H1 (cell line): ENCODE results near the gene ADGRB3. TPM values are rescaled to one million over a fixed set of nuclear protein-coding genes. Genes with fewer than 3 reads are reported as not detected.

Source experiments
- CTCF ChIA-PET: fragments of 300-600 bp; sonication (Branson Sonifier 250); formaldehyde crosslinking; loops from one replicate; lab custom pipeline; 2021; ENCODE audit not compliant: partially characterized antibody; lab: Charles Lee
- POLR2A ChIA-PET: fragments of 300-600 bp; sonication (Branson Sonifier 250); formaldehyde crosslinking; loops from one replicate; lab custom pipeline; 2021; ENCODE audit warnings: inconsistent platforms; ENCODE audit not compliant: partially characterized antibody; lab: Charles Lee
- DNase-seq, 2 experiments: peaks; one replicate each; pipeline versions ENCODE4 v3.0.0 to v3.0.0-alpha.2; 2010 to 2022; ENCODE audit warnings: low spot score in 2 of 2, low read depth in 1 of 2, mixed read lengths in 1 of 2
- FAIRE-seq: peaks from 2 replicates; lab custom pipeline; 2011; peaks lifted over from hg19 to GRCh38; lab: Jason Lieb, UNC
- H2AFZ ChIP-seq: 2 replicates; pipeline ENCODE4 v1.8.1; 2012; ENCODE audit warnings: low read length, inconsistent platforms
- H2AK5ac ChIP-seq: 2 replicates; pipeline ENCODE4 v1.6.1; 2013; ENCODE audit warnings: low read depth, low read length
- H2BK120ac ChIP-seq: replicated peaks from 2 replicates; pipeline ENCODE3; 2013; ENCODE audit warnings: low read depth, low read length, inconsistent platforms
- H2BK12ac ChIP-seq: 2 replicates; pipeline ENCODE4 v1.6.1; 2013; ENCODE audit warnings: low read depth, low read length
- H2BK15ac ChIP-seq: 2 replicates; pipeline ENCODE4 v1.6.1; 2013; ENCODE audit warnings: low read length
- H2BK20ac ChIP-seq: 2 replicates; pipeline ENCODE4 v1.6.1; 2013; ENCODE audit warnings: low read length
- H2BK5ac ChIP-seq: 2 replicates; pipeline ENCODE4 v1.6.1; 2013; ENCODE audit warnings: low read depth, low read length
- H3K14ac ChIP-seq: 2 replicates; pipeline ENCODE4 v1.6.1; 2013; ENCODE audit warnings: inconsistent platforms; ENCODE audit not compliant: insufficient read length
- H3K18ac ChIP-seq: 2 replicates; pipeline ENCODE4 v1.6.1; 2013; ENCODE audit warnings: low read length; ENCODE audit errors: extremely low read depth
- H3K23ac ChIP-seq: 2 replicates; pipeline ENCODE4 v1.6.1; 2013; ENCODE audit warnings: inconsistent platforms; ENCODE audit not compliant: insufficient read length
- H3K23me2 ChIP-seq: 2 replicates; pipeline ENCODE4 v1.6.1; 2013; ENCODE audit warnings: low read depth, low read length
- H3K27ac ChIP-seq: 2 replicates; pipeline ENCODE4 v1.6.1; 2011; ENCODE audit warnings: low read depth, low read length, inconsistent platforms
- H3K27me3 ChIP-seq, 4 experiments: replicated peaks in 1 of 4; 1 replicate in 1 of 4; 2 replicates in 3 of 4; pipeline versions ENCODE4 v1.6.1 to v1.8.1; 2011 to 2013; ENCODE audit warnings: low read length in 3 of 4, mild to moderate bottlenecking in 3 of 4, inconsistent platforms in 2 of 4, mixed read lengths in 2 of 4, moderate library complexity in 1 of 4; ENCODE audit not compliant: control insufficient read depth in 3 of 4, insufficient read depth in 3 of 4; ENCODE audit errors: extremely low read depth in 1 of 4
- H3K36me3 ChIP-seq, 4 experiments: 2 replicates each; pipeline versions ENCODE4 v1.6.1 to v1.8.1; 2011 to 2013; ENCODE audit warnings: mild to moderate bottlenecking in 4 of 4, low read length in 3 of 4, moderate library complexity in 2 of 4, control low read depth in 1 of 4, inconsistent platforms in 1 of 4; ENCODE audit not compliant: insufficient read depth in 4 of 4, control insufficient read depth in 2 of 4
- H3K4ac ChIP-seq: replicated peaks from 2 replicates; pipeline ENCODE3; 2013; ENCODE audit warnings: low read length, low read depth, mixed read lengths, inconsistent platforms; ENCODE audit not compliant: insufficient read length
- H3K4me1 ChIP-seq, 4 experiments: replicated peaks in 1 of 4; 1 replicate in 1 of 4; 2 replicates in 3 of 4; pipeline versions ENCODE4 v1.6.1 to v1.8.1; 2011 to 2013; ENCODE audit warnings: low read length in 3 of 4, inconsistent platforms in 2 of 4, mixed read lengths in 1 of 4; ENCODE audit not compliant: insufficient read depth in 4 of 4, control insufficient read depth in 3 of 4
- H3K4me2 ChIP-seq, 2 experiments: 2 replicates each; pipeline versions ENCODE4 v1.6.1 to v1.8.1; 2011 to 2013; ENCODE audit warnings: low read depth in 2 of 2, low read length in 2 of 2, control low read depth in 1 of 2, inconsistent platforms in 1 of 2, mild to moderate bottlenecking in 1 of 2; ENCODE audit not compliant: insufficient read depth in 1 of 2
- H3K4me3 ChIP-seq, 4 experiments: fragments of 200-600, 300-600 bp in 1 of 4; sonication (generic), shearing (Covaris generic), sonication (Bioruptor Twin) in 1 of 4; 2 replicates each; pipeline versions ENCODE4 v1.5.1 to v1.8.1; 2011 to 2016; ENCODE audit warnings: low read length in 4 of 4, low read depth in 3 of 4, control low read depth in 2 of 4, inconsistent platforms in 2 of 4, mild to moderate bottlenecking in 2 of 4, mixed read lengths in 1 of 4, moderate library complexity in 1 of 4; ENCODE audit not compliant: insufficient read depth in 2 of 4; ENCODE audit errors: extremely low read depth in 1 of 4
- H3K56ac ChIP-seq: replicated peaks from 2 replicates; pipeline ENCODE3; 2013; ENCODE audit warnings: low read depth, mild to moderate bottlenecking, mixed read lengths, low read length, inconsistent platforms; ENCODE audit not compliant: insufficient read length
- H3K79me1 ChIP-seq: 2 replicates; pipeline ENCODE4 v1.6.1; 2013; ENCODE audit warnings: low read depth, low read length, control low read depth
- H3K79me2 ChIP-seq, 2 experiments: 2 replicates each; pipeline versions ENCODE4 v1.6.1 to v1.8.1; 2012 to 2013; ENCODE audit warnings: low read length in 2 of 2, mild to moderate bottlenecking in 2 of 2, inconsistent platforms in 1 of 2; ENCODE audit not compliant: insufficient read depth in 2 of 2, control insufficient read depth in 1 of 2
- H3K9ac ChIP-seq, 4 experiments: replicated peaks in 1 of 4; 1 replicate in 1 of 4; 2 replicates in 3 of 4; pipeline versions ENCODE4 v1.6.1 to v1.8.1; 2011 to 2013; ENCODE audit warnings: low read depth in 3 of 4, low read length in 3 of 4, control low read depth in 2 of 4, mild to moderate bottlenecking in 2 of 4, moderate library complexity in 2 of 4, inconsistent platforms in 1 of 4; ENCODE audit errors: extremely low read depth in 1 of 4
- H3K9me3 ChIP-seq, 2 experiments: 2 replicates each; pipeline versions ENCODE4 v1.6.1 to v1.8.1; 2012 to 2013; ENCODE audit warnings: mild to moderate bottlenecking in 2 of 2, moderate library complexity in 2 of 2, control low read depth in 1 of 2, inconsistent platforms in 1 of 2, low read depth in 1 of 2, low read length in 1 of 2, mixed read lengths in 1 of 2; ENCODE audit not compliant: insufficient read depth in 2 of 2
- H4K20me1 ChIP-seq, 2 experiments: replicated peaks in 1 of 2; 2 replicates each; pipeline versions ENCODE3 to v1.8.1; 2011 to 2013; ENCODE audit warnings: inconsistent platforms in 2 of 2, low read length in 2 of 2, mild to moderate bottlenecking in 1 of 2; ENCODE audit not compliant: insufficient read depth in 2 of 2, control insufficient read depth in 1 of 2
- H4K5ac ChIP-seq: 2 replicates; pipeline ENCODE4 v1.6.1; 2013; ENCODE audit warnings: low read length, low read depth, mixed read lengths, inconsistent platforms; ENCODE audit not compliant: insufficient read length
- H4K8ac ChIP-seq: 2 replicates; pipeline ENCODE4 v1.8.0; 2013; ENCODE audit warnings: mild to moderate bottlenecking, moderate library complexity, low read length, inconsistent platforms; ENCODE audit not compliant: insufficient read depth; ENCODE audit errors: extremely low read depth
- H4K91ac ChIP-seq: replicated peaks from 2 replicates; pipeline ENCODE3; 2013; ENCODE audit warnings: low read length, mixed read lengths, inconsistent platforms; ENCODE audit not compliant: insufficient read length
- KDM1A ChIP-seq: fragments of 200-600, 300-600 bp; sonication (generic); IDR thresholded peaks from 2 replicates; pipeline ENCODE4 v1.7.1; 2016; ENCODE audit warnings: mild to moderate bottlenecking, low read length, borderline replicate concordance
- MAFK ChIP-seq: IDR thresholded peaks from 2 replicates; pipeline ENCODE4 v1.6.1; 2012; ENCODE audit warnings: low read depth, mild to moderate bottlenecking, improper control_type of control experiment, low read length
- PHF8 ChIP-seq: fragments of 200-600 bp; sonication (generic); conservative IDR thresholded peaks from 2 replicates; pipeline ENCODE4 v1.7.1; 2012; ENCODE audit warnings: low read depth, mild to moderate bottlenecking, inconsistent platforms, low read length, moderate library complexity
- SIRT6 ChIP-seq: IDR thresholded peaks from one replicate; pipeline ENCODE4 v1.7.1; 2012; ENCODE audit warnings: low read length, inconsistent platforms
- SP1 ChIP-seq: IDR thresholded peaks from 2 replicates; pipeline ENCODE4 v1.6.1; 2011; ENCODE audit warnings: low read depth, low read length
- TAF7 ChIP-seq: optimal IDR thresholded peaks from 2 replicates; pipeline ENCODE3; 2011; ENCODE audit warnings: low read depth, mild to moderate bottlenecking, inconsistent platforms, low read length, moderate library complexity, borderline replicate concordance
- TCF12 ChIP-seq: IDR thresholded peaks from 2 replicates; pipeline ENCODE4 v1.6.1; 2011; ENCODE audit warnings: low read depth, mild to moderate bottlenecking, low read length
- TEAD4 ChIP-seq: IDR thresholded peaks from 2 replicates; pipeline ENCODE4 v1.6.1; 2012; ENCODE audit warnings: low read depth, low read length, inconsistent platforms, mixed read lengths
- WGBS, 2 experiments: shearing (Covaris generic) in 1 of 2; methylation state at CpG; one replicate each; pipeline versions ENCODE4 v1.1.6 to v1.1.7; 2013 to 2015; ENCODE audit warnings: low lambda C conversion rate in 2 of 2, mixed read lengths in 2 of 2, inconsistent platforms in 1 of 2, low coverage in 1 of 2, missing lambda C conversion rate in 1 of 2; ENCODE audit not compliant: insufficient replicate concordance in 2 of 2, insufficient coverage in 1 of 2, insufficient read length in 1 of 2; ENCODE audit errors: extremely low coverage in 1 of 2, missing lambda C conversion rate in 1 of 2; 5-methylcytosine and 5-hydroxymethylcytosine counted together
- polyA plus RNA-seq, 7 experiments: library from polyadenylated mRNA; depleted of rRNA in 3 of 7; stranded (reverse) in 5 of 7; unstranded in 2 of 7; fragments of >200 nt in 5 of 7; fragments of 200-250 nt in 2 of 7; gene quantifications; 1 replicate in 5 of 7; 2 replicates in 1 of 7; 4 replicates in 1 of 7; pipeline versions ENCODE4 v1.2.1 to v1.2.3, GENCODE V29; 2011 to 2013; ENCODE audit warnings: missing spikeins in 2 of 7, mixed read lengths in 2 of 7
- total RNA-seq: library from RNA; stranded (reverse); fragmentation: NEBNext Ultra II Directional; extraction: Animal tissue kit (Norgen Biotek cat#: 25700); gene quantifications from 2 replicates; pipeline ENCODE4 v1.2.1, GENCODE V29; 2021

The ADGRB3 gene
- total and polyA plus RNA-seq, 2 of the 8 experiments (the other 6 are each of a cell fraction or from before 2014, with no cell fraction given): 0.35 to 1.2 TPM

DNA sequence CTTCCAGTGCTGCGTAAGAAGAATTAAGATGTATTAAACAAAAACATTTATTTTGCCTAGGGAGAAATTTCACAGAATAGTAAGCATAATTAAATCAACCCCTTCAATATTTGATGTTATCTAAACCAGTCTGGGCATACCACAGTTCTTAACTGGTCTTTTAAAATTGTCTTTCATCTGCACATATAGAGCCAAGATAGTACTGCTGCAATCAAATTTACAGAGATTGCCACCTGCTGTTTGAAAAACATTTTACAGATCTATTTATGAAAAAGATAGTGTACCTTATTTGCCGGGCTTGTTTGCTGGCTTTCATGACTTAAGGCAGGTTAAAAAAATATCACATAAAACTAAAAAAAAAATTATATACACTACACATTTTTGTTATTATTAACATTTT is 323.2 kb downstream of the ADGRB3 start:
- WGBS, 2 experiments: 92% methylated on average over 2 of the region's 2 CpGs; no CpG with 5 or more reads in 1 of the 2 experiments
- Histone ChIP-seq H3K79me1 (no peaks in the 10 kb centered on the region), H3K18ac (no peak overlapping the region), H2BK20ac (no peak overlapping the region), H2BK120ac (no peak overlapping the region), H2BK15ac (no peak overlapping the region), H3K27ac (no peak overlapping the region), H3K4me1 (no peaks in the 10 kb centered on the region), H2BK12ac (no peak overlapping the region), H3K4ac (no peak overlapping the region), H3K9me3 (no peaks in the 10 kb centered on the region), H2AFZ (no peak overlapping the region), H3K14ac (no peak overlapping the region), H4K91ac (no peak overlapping the region), H4K5ac (no peak overlapping the region), H4K8ac (no peak overlapping the region), H3K4me2 (no peak overlapping the region), H2BK5ac (no peak overlapping the region), H2AK5ac (no peak overlapping the region), H4K20me1 (no peaks in the 10 kb centered on the region), H3K27me3 (no peaks in the 10 kb centered on the region), H3K79me2 (no peaks in the 10 kb centered on the region), H3K9ac (no peak overlapping the region), H3K36me3 (no peaks in the 10 kb centered on the region), H3K23me2 (no peaks in the 10 kb centered on the region), H3K23ac (no peak overlapping the region), H3K4me3 (no peak overlapping the region), H3K56ac (no peak overlapping the region)
- ChIA-PET CTCF (interaction anchor here (0.6 to 0.7 kb wide), 2 partner anchors 12 to 14 kb away, joined by 3 to 4 read pairs; no protein-coding TSS in a partner anchor), POLR2A (no interaction called here)
- FAIRE-seq: no peak
- TF ChIP-seq TAF7: no peak
- TF ChIP-seq MAFK: no peak
- TF ChIP-seq SP1: no peak
- TF ChIP-seq PHF8: no peak
- TF ChIP-seq KDM1A: no peak
- no peak for TF ChIP-seq SIRT6
- TF ChIP-seq TCF12: no peak
- TF ChIP-seq TEAD4: no peak
- DNase-seq: no peak
